PC-3 (cell line): Measurements from ENCODE around the gene PLD1. TPM values are rescaled to one million over a fixed set of nuclear protein-coding genes. Genes with fewer than 3 reads are reported as not detected.

Experiments
- ATAC-seq: fragments of 200-7000 bp; cut with Tn5 transposase; 2 replicates; pipeline ENCODE4 v1.9.1; 2020; ENCODE audit warnings: mild to moderate bottlenecking, moderate library complexity
- BruUV-seq: library from RNA; stranded (reverse); fragments of 400-500 nt; replicated peaks from 2 replicates; lab custom pipeline; 2021; lab: Mats Ljungman, UMichigan
- CTCF ChIA-PET: fragments of 300-600 bp; sonication (Branson Sonifier 250); formaldehyde crosslinking; loops from one replicate; lab custom pipeline; 2022; ENCODE audit warnings: antibody characterized with exemption; lab: Charles Lee
- POLR2A ChIA-PET: fragments of 300-600 bp; sonication (Branson Sonifier 250); formaldehyde crosslinking; loops from one replicate; lab custom pipeline; 2022; ENCODE audit warnings: antibody characterized with exemption; ENCODE audit not compliant: unreplicated experiment; lab: Charles Lee
- DNase-seq: peaks from one replicate; pipeline ENCODE4 v3.0.0-alpha.2; 2015
- H2AFZ ChIP-seq: fragments of 300-600 bp; sonication (generic); 2 replicates; pipeline ENCODE4 v1.6.0; 2016; ENCODE audit warnings: antibody characterized with exemption, low read length
- H3F3A ChIP-seq: fragments of 300-600 bp; sonication (generic); one replicate; pipeline ENCODE4 v1.6.0; 2017; ENCODE audit warnings: antibody characterized with exemption, low read length, control low read depth, mild to moderate bottlenecking; ENCODE audit not compliant: unreplicated experiment
- H3K27ac ChIP-seq: fragments of 300-600 bp; sonication (generic); 2 replicates; pipeline ENCODE4 v1.5.1; 2016; ENCODE audit warnings: mild to moderate bottlenecking, low read length
- H3K27me3 ChIP-seq: fragments of 300-600 bp; sonication (generic); 2 replicates; pipeline ENCODE4 v1.6.1; 2016; ENCODE audit warnings: low read length, mixed read lengths
- H3K36me3 ChIP-seq: fragments of 300-600 bp; sonication (generic); 2 replicates; pipeline ENCODE4 v1.6.1; 2016; ENCODE audit warnings: low read depth, mixed run types, low read length, mixed read lengths
- H3K4me1 ChIP-seq: fragments of 300-600 bp; sonication (generic); 2 replicates; pipeline ENCODE4 v1.5.1; 2016; ENCODE audit warnings: low read length; ENCODE audit not compliant: insufficient read depth
- H3K4me2 ChIP-seq: fragments of 300-600 bp; sonication (generic); 2 replicates; pipeline ENCODE4 v1.6.0; 2016; ENCODE audit warnings: low read length
- H3K4me3 ChIP-seq: fragments of 300-600 bp; sonication (generic); 2 replicates; pipeline ENCODE4 v1.5.1; 2016; ENCODE audit warnings: mild to moderate bottlenecking, low read length, mixed read lengths
- H3K79me2 ChIP-seq: fragments of 300-600 bp; sonication (generic); 2 replicates; pipeline ENCODE4 v1.6.1; 2017; ENCODE audit warnings: low read length, mixed read lengths
- H3K9ac ChIP-seq: fragments of 300-600 bp; sonication (generic); 2 replicates; pipeline ENCODE4 v1.6.0; 2016; ENCODE audit warnings: mild to moderate bottlenecking, low read length
- H3K9me2 ChIP-seq: fragments of 300-600 bp; sonication (generic); replicated peaks from 2 replicates; pipeline ENCODE4 v1.6.1; 2016; ENCODE audit warnings: mixed run types, low read length, mixed read lengths
- H3K9me3 ChIP-seq: fragments of 300-600 bp; sonication (generic); 2 replicates; pipeline ENCODE4 v1.6.1; 2016; ENCODE audit warnings: low read length, mixed read lengths
- H4K20me1 ChIP-seq: fragments of 300-600 bp; sonication (generic); 2 replicates; pipeline ENCODE4 v1.6.1; 2016; ENCODE audit warnings: low read length, mixed read lengths
- CTCF ChIP-seq: fragments of 300-600 bp; sonication (generic); conservative IDR thresholded peaks from 2 replicates; pipeline ENCODE4 v1.5.1; 2017; ENCODE audit warnings: antibody characterized with exemption, low read depth, mild to moderate bottlenecking, low read length
- EZH2 ChIP-seq: fragments of 300-600 bp; sonication (generic); IDR thresholded peaks from one replicate; pipeline ENCODE4 v1.6.1; 2017; ENCODE audit warnings: antibody characterized with exemption, mild to moderate bottlenecking, low read length; ENCODE audit not compliant: unreplicated experiment
- EZH2phosphoT487 ChIP-seq: fragments of 300-600 bp; sonication (generic); IDR thresholded peaks from 2 replicates; pipeline ENCODE4 v1.6.1; 2018; ENCODE audit warnings: mild to moderate bottlenecking, antibody characterized with exemption, low read length, borderline replicate concordance
- intact Hi-C: fragments of 100-400 bp; cut with micrococcal nuclease; formaldehyde crosslinking; loops from 2 replicates; pipeline ENCODE4 v1.9.0; 2023
- total RNA-seq: library from RNA; depleted of rRNA; stranded (reverse); fragments of >200 nt; gene quantifications from 2 replicates; pipeline ENCODE4 v1.2.3, GENCODE V29; 2014

The PLD1 gene
- total RNA-seq, 1 experiment from 2014 or later: 7.3 TPM

GRCh38 chr3:171804618-171805389, 5.5 kb downstream of the PLD1 start:
- Histone ChIP-seq H3F3A (no peaks in the 10 kb centered on the region), H3K27me3 (no peaks in the 10 kb centered on the region), H3K4me2 (no peak overlapping the region), H3K79me2 (peaks cover 30% of the 10 kb centered on the region), H3K9me2 (no peaks in the 10 kb centered on the region), H3K9ac (peak overlapping the region; percentile 87), H3K9me3 (no peaks in the 10 kb centered on the region), H3K4me1 (peaks cover 60% of the 10 kb centered on the region), H4K20me1 (no peaks in the 10 kb centered on the region), H3K36me3 (no peaks in the 10 kb centered on the region), H2AFZ (no peak overlapping the region), H3K4me3 (no peak overlapping the region), H3K27ac (peak overlapping the region; percentile 97)
- ChIA-PET CTCF (no interaction called here), POLR2A (no interaction called here)
- DNase-seq (no peak), ATAC-seq (no peak)
- no TSS peak for BruUV-seq
- no peak for TF ChIP-seq EZH2phosphoT487
- no peak for TF ChIP-seq CTCF
- no peak for TF ChIP-seq EZH2
- intact Hi-C loops: loop anchor here (5.0 kb wide), 1 partner anchor 337 kb away; no protein-coding TSS in a partner anchor

GRCh38 chr3:171803044-171803443, 7.2 kb downstream of the PLD1 start:
- ChIA-PET POLR2A (no interaction called here), CTCF (no interaction called here)
- Histone ChIP-seq H3K9me3 (no peaks in the 10 kb centered on the region), H3K27ac (peak overlapping the region; percentile 95), H3K27me3 (no peaks in the 10 kb centered on the region), H3K4me3 (no peak overlapping the region), H2AFZ (no peak overlapping the region), H3K9me2 (no peaks in the 10 kb centered on the region), H3K9ac (peak overlapping the region; percentile 77; the same call in 1 of the 2 replicates), H4K20me1 (no peaks in the 10 kb centered on the region), H3K4me2 (no peak overlapping the region), H3K79me2 (peaks cover 30% of the 10 kb centered on the region), H3K36me3 (no peaks in the 10 kb centered on the region), H3K4me1 (peaks cover 57% of the 10 kb centered on the region), H3F3A (no peaks in the 10 kb centered on the region)
- BruUV-seq: no TSS peak
- ATAC-seq (no peak), DNase-seq (no peak)
- TF ChIP-seq EZH2 (no peak), EZH2phosphoT487 (no peak), CTCF (no peak)
- intact Hi-C loops: no loop called here

- no peak for ATAC-seq
- POLR2A ChIA-PET: interaction anchor here (0.7 to 1.3 kb wide), 3 partner anchors 12 to 32 kb away, joined by 3 to 4 read pairs (median 4); no protein-coding TSS in a partner anchor
- Histone ChIP-seq H3K27ac (peak overlapping the region; percentile 95), H3K9me2 (no peaks in the 10 kb centered on the region), H3K79me2 (peaks cover 26% of the 10 kb centered on the region), H3K4me3 (no peak overlapping the region), H3K9ac (peak overlapping the region; percentile 77), H3K4me1 (peaks cover 61% of the 10 kb centered on the region), H3K4me2 (peak overlapping the region; percentile 35), H3F3A (no peaks in the 10 kb centered on the region), H3K36me3 (no peaks in the 10 kb centered on the region), H3K9me3 (no peaks in the 10 kb centered on the region), H2AFZ (no peak overlapping the region), H4K20me1 (no peaks in the 10 kb centered on the region), H3K27me3 (no peaks in the 10 kb centered on the region)
- CTCF ChIA-PET: no interaction called here
- TF ChIP-seq CTCF: no peak
- TF ChIP-seq EZH2: no peak
- TF ChIP-seq EZH2phosphoT487: no peak
- no peak for DNase-seq
- intact Hi-C loops: no loop called here
- no TSS peak for BruUV-seq
Observed at GRCh38 chr3:171802590-171802956, 7.7 kb downstream of the PLD1 start.
